Glutamatergic neuron (in vitro differentiated cells): ENCODE data around the gene GSTA5. TPM values are rescaled to one million over a fixed set of nuclear protein-coding genes. Genes with fewer than 3 reads are reported as not detected.
"Not testable (repeated sequence)": the region's sequence is repeated elsewhere in the genome, so short reads cannot be mapped to it uniquely, and the experiment has no call there.

ENCODE experiments used
- DNase-seq: peaks from one replicate; pipeline ENCODE4 v3.0.0; 2022
- H3K27ac Mint-ChIP-seq: one replicate; pipeline ENCODE4 v1.8.0; 2020; ENCODE audit warnings: mild to moderate bottlenecking, mixed read lengths, inconsistent platforms; ENCODE audit not compliant: unreplicated experiment
- H3K27me3 Mint-ChIP-seq: one replicate; pipeline ENCODE4 v1.8.0; 2020; ENCODE audit warnings: mild to moderate bottlenecking, moderate library complexity, mixed read lengths, inconsistent platforms; ENCODE audit not compliant: unreplicated experiment
- H3K36me3 Mint-ChIP-seq: one replicate; pipeline ENCODE4 v1.8.0; 2020; ENCODE audit warnings: mild to moderate bottlenecking, mixed read lengths, inconsistent platforms; ENCODE audit not compliant: unreplicated experiment
- H3K4me1 Mint-ChIP-seq: one replicate; pipeline ENCODE4 v1.8.0; 2020; ENCODE audit warnings: mild to moderate bottlenecking, low read depth, mixed read lengths, inconsistent platforms; ENCODE audit not compliant: unreplicated experiment
- H3K4me3 Mint-ChIP-seq: one replicate; pipeline ENCODE4 v1.8.0; 2020; ENCODE audit warnings: mild to moderate bottlenecking, mixed read lengths, inconsistent platforms; ENCODE audit not compliant: unreplicated experiment
- H3K9me3 Mint-ChIP-seq: one replicate; pipeline ENCODE4 v1.8.0; 2020; ENCODE audit warnings: mild to moderate bottlenecking, moderate library complexity, mixed read lengths, inconsistent platforms; ENCODE audit not compliant: unreplicated experiment
- total RNA-seq: library from RNA; stranded (reverse); fragmentation: NEBNext Ultra II Directional; extraction: Animal tissue kit (Norgen Biotek cat#: 25700); gene quantifications from one replicate; pipeline ENCODE4 v1.2.1, GENCODE V29; 2021; ENCODE audit not compliant: unreplicated experiment
- TF ChIP-seq, protein P1 (sequence below): fragments of 200-600 bp; sonication (generic); IDR thresholded peaks from one replicate; pipeline ENCODE4 v1.5.0; 2021; ENCODE audit not compliant: partially characterized antibody, unreplicated experiment

Gene GSTA5
- total RNA-seq, 1 donor from 2014 or later, result not detected

DNA sequence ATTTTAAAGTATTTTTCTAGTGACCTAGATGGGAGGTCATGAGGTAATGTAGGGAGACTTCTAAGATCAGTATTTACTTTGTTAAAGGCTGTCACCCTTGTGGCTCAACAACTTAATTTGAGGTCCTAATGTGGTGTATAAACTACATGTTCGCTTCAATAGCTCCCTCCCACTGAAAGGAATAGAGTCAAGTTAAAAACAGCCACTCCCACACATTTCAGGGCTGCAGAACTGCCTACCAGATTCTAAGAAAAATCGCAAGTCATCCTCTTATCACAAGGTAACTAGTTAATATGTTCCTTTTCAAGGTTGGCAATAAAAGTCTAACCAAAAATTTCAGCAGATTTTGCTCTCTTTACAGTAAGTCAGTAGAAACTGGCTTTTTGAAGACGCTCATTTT is 52.1 kb downstream of the GSTA5 start:
- DNase-seq, result no peak
- Mint-ChIP-seq H3K27ac (no peak overlapping the region), H3K4me1 (no peaks in the 10 kb centered on the region), H3K9me3 (no peaks in the 10 kb centered on the region), H3K4me3 (no peak overlapping the region), H3K27me3 (no peaks in the 10 kb centered on the region), H3K36me3 (no peaks in the 10 kb centered on the region)
- TF ChIP-seq, protein P1, sequence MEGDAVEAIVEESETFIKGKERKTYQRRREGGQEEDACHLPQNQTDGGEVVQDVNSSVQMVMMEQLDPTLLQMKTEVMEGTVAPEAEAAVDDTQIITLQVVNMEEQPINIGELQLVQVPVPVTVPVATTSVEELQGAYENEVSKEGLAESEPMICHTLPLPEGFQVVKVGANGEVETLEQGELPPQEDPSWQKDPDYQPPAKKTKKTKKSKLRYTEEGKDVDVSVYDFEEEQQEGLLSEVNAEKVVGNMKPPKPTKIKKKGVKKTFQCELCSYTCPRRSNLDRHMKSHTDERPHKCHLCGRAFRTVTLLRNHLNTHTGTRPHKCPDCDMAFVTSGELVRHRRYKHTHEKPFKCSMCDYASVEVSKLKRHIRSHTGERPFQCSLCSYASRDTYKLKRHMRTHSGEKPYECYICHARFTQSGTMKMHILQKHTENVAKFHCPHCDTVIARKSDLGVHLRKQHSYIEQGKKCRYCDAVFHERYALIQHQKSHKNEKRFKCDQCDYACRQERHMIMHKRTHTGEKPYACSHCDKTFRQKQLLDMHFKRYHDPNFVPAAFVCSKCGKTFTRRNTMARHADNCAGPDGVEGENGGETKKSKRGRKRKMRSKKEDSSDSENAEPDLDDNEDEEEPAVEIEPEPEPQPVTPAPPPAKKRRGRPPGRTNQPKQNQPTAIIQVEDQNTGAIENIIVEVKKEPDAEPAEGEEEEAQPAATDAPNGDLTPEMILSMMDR, result no peak

DNA sequence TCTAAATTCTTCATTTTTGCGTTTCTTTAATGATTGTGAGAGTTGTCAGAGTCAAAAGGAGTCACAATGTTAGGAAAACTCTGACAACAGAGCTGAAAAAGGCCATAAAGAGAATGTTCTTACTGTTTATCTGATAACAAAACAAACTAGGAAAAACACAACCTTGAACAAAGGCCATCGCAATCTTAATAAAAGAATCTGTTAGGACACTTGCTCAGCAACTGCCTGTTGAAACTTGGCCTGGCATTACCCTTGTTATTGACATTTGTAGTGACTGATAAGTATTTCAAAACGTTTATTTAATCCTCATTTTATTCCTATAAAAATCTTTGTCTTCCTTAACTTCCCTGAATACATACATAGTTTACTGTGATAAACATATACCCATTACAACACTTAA is 52.7 kb downstream of the GSTA5 start:
- Mint-ChIP-seq H3K36me3 (no peaks in the 10 kb centered on the region), H3K27me3 (no peaks in the 10 kb centered on the region)

DNA sequence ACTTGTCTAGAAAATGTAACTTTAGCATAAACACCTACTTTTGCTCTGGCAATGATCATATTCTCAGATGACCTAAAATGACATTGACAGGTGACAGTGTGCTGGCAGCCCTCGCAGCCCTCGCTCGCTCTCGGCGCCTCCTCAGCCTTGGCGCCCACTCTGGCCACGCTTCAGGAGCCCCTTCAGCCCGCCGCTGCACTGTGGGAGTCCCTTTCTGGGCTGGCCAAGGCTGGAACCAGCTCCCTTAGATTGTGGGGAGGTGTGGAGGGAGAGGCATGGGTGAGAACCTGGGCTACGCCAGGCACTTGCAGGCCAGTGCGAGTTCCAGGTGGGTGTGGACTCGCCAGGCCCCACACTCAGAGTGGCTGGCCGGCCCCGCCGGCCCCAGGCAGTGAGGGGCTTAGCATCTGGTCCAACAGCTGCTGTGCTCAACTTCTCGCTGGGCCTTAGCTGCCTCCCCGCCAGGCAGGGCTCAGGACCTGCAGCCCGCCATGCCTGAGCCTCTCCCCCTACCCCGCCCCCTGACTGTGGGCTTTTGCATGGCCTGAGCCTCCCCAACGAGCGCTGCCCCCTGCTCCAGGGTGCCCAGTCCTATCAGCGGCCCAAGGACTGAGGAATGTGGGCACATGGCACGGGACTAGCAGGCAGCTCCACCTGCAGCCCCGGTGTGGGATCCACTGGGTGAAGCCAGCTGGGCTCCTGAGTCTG is 54.2 kb downstream of the GSTA5 start:
- Mint-ChIP-seq H3K9me3 (peaks cover 2% of the 10 kb centered on the region), H3K4me1 (no peaks in the 10 kb centered on the region), H3K4me3 (no peak overlapping the region), H3K36me3 (no peaks in the 10 kb centered on the region), H3K27ac (no peak overlapping the region), H3K27me3 (no peaks in the 10 kb centered on the region)
- TF ChIP-seq, protein P1, result no peak
- DNase-seq, result no peak

More for the DNA sequence above, 52.7 kb downstream of the GSTA5 start:
- no peak overlapping the region for H3K4me3 Mint-ChIP-seq
- DNase-seq, result no peak
- H3K9me3 Mint-ChIP-seq, result no peaks in the 10 kb centered on the region
- TF ChIP-seq, protein P1, result no peak
- H3K27ac Mint-ChIP-seq, result no peak overlapping the region
- no peaks in the 10 kb centered on the region for H3K4me1 Mint-ChIP-seq

DNA sequence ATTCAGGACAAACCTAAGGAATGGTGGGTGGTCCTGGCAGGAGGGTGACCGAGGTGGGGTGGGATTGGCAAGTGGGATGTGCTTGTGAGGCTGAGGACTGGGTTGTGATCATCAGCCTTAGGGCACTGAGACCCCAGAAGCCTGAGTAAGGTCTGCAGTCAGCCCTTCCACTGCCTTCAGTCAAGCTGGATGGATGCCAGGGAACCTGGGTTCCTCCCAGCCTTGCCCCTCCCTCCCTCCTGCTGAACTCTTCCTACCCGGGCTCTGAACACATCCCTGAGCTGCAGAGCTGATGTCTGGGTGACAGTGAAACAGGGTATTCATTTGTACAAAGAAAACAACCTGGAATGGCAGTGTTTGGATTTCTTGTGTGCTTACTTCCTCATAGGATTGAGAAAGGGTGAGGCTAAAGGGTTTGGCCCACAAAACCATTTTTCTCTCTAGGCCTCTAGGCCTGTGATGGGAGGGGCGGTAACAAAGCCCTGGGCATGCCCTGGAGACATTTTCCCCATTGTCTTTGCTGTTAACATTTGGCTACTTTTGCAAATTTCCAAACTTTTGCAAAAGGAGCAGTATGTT is 57.8 kb downstream of the GSTA5 start:
- H3K4me3 Mint-ChIP-seq, H3K4me1 Mint-ChIP-seq, H3K27me3 Mint-ChIP-seq, H3K27ac Mint-ChIP-seq, H3K36me3 Mint-ChIP-seq, DNase-seq, H3K9me3 Mint-ChIP-seq: not testable (repeated sequence)

DNA sequence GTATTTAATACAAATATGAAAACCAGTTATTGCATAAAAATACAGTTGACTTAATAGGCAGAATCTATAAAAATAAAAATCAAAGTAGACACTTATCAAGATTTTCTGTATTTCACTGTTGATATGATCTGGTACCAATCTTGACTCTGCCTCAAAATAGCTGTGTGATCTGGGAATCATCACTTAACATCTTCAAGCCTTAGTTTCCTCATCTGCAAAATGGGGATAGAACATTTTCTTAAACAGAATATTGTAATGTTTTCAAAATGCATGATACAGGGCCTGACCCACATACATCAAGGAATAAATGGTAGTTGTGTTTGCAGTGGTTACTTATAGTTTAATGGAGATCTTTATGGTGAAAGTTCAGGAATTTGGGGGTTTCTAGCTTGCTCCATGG is 58.4 kb downstream of the GSTA5 start:
- H3K27ac Mint-ChIP-seq, DNase-seq, H3K4me3 Mint-ChIP-seq, H3K4me1 Mint-ChIP-seq, H3K27me3 Mint-ChIP-seq, H3K36me3 Mint-ChIP-seq, H3K9me3 Mint-ChIP-seq: not testable (repeated sequence)

Other genes with a start within 250 kb of the GSTA5 start
- gene TMEM14A, start 169.7 kb downstream of the GSTA5 start, total RNA-seq, result 26.3 TPM
- not detected for gene GSTA2, start 77.3 kb downstream of the GSTA5 start, total RNA-seq
- not detected for gene GSTA1, start 37.0 kb downstream of the GSTA5 start, total RNA-seq
- gene GSTA3, start 68.9 kb upstream of the GSTA5 start, total RNA-seq, result not detected
- gene GSTA4, start 154.5 kb upstream of the GSTA5 start, total RNA-seq, result 81.1 TPM
- gene CILK1, start 221.0 kb upstream of the GSTA5 start, total RNA-seq, result 31.7 TPM
- gene FBXO9, start 224.6 kb upstream of the GSTA5 start, total RNA-seq, result 49.1 TPM